Right lobe of liver (tissue), 4 donors: Measurements from ENCODE around the gene TMEM63C.

Source experiments
- POLR2A ChIP-seq: fragments of 450-650 bp; IDR thresholded peaks from one replicate; pipeline ENCODE4 v1.6.1; 2017; ENCODE audit warnings: antibody characterized with exemption, mild to moderate bottlenecking
- TF ChIP-seq, protein P1 (sequence below), 4 donors: fragments of 200-600 bp in 3 of 4; fragments of 450-650 bp in 1 of 4; IDR thresholded peaks; one replicate each; pipeline versions ENCODE4 v1.5.1 to v1.8.0; 2016 to 2022; ENCODE audit warnings: antibody characterized with exemption in 4 of 4, mild to moderate bottlenecking in 2 of 4
- donor health status: DM: no; HTN: no; CAD: no.
- donor health status: DM: no; HTN: no; CAD: no.
- donor health status: DM: no; HTN: yes; CAD: no.

DNA sequence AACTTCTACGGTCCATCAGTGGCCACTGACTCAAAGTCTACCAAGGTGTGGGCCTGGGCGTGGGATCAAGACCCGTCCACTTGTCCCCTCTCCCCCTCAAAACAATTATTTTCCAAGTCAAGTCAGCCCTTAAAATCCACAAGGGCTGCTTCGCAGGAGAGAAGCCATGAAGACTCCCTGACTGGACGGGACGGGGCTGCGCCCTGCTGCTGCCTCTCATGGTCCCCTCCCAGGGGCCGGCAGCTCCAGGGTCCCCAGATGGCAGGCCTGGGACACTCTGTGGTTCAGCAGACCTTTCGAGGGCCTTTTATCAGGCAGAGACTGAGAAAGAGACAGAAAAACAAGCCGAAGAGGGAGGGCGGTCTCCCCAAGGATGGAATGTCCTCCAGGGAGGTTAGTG is 78.6 kb downstream of the TMEM63C start:
- TF ChIP-seq, protein P1, sequence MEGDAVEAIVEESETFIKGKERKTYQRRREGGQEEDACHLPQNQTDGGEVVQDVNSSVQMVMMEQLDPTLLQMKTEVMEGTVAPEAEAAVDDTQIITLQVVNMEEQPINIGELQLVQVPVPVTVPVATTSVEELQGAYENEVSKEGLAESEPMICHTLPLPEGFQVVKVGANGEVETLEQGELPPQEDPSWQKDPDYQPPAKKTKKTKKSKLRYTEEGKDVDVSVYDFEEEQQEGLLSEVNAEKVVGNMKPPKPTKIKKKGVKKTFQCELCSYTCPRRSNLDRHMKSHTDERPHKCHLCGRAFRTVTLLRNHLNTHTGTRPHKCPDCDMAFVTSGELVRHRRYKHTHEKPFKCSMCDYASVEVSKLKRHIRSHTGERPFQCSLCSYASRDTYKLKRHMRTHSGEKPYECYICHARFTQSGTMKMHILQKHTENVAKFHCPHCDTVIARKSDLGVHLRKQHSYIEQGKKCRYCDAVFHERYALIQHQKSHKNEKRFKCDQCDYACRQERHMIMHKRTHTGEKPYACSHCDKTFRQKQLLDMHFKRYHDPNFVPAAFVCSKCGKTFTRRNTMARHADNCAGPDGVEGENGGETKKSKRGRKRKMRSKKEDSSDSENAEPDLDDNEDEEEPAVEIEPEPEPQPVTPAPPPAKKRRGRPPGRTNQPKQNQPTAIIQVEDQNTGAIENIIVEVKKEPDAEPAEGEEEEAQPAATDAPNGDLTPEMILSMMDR (IDR thresholded peaks at IDR 0.05): no peak
- no peak for TF ChIP-seq POLR2A
